ENCODE data around the gene SH3RF3.

DNA sequence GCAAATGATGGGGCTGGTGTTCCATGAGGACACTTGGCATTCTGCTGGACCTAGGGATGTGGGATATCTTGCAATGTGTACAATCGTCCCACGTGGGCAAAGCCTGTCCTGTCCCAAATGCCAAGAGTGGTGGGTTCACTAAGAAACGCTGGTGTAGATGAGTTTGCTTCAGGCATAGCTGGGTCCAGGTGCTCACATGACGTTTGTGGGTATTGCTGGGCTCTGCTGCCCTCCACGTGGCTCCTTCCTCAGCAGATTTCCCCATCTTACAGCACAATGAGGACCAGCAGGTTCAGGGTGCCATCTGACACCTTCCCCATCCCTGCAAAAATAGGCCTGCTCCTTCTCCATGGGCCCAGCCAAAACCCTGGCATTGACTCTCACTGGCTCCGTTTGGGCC lies 378.8 kb downstream of the SH3RF3 start:
- TF ChIP-seq POLR2A (IDR thresholded peaks at IDR 0.05) (no peak), CTCF (IDR thresholded peaks at IDR 0.05) (no peak)

All from vagina (tissue), 2 donors.